K562 (cell line): Measurements from ENCODE around the gene RAMACL. TPM values are rescaled to one million over a fixed set of nuclear protein-coding genes. Genes with fewer than 3 reads are reported as not detected.

ENCODE experiments used
- ATAC-seq: fragments of 200-7000 bp; cut with Tn5 transposase; 3 replicates; pipeline ENCODE4 v1.9.1; 2020; ENCODE audit warnings: moderate library complexity
- BruUV-seq: library from RNA; stranded (reverse); fragments of 400-500 nt; replicated peaks from 2 replicates; lab custom pipeline; 2021; lab: Mats Ljungman, UMichigan
- CTCF ChIA-PET: fragments of 300-600 bp; formaldehyde crosslinking; extraction: SDS; loops from one replicate; lab custom pipeline; 2021; ENCODE audit warnings: low intra/inter-chr PET ratio; lab: Yijun Ruan, JAX
- POLR2A ChIA-PET: fragments of 300-600, 350-650 bp; sonication (Branson Sonifier 250); formaldehyde crosslinking; extraction: SDS; loops from one replicate; lab custom pipeline; 2021; ENCODE audit warnings: antibody characterized with exemption, inconsistent platforms; lab: Yijun Ruan, JAX
- DNase-seq, 4 experiments: peaks; one replicate each; pipeline versions ENCODE4 v3.0.0 to v3.0.0-alpha.2; 2011 to 2018; ENCODE audit warnings: low spot score in 3 of 4, mixed read lengths in 3 of 4; ENCODE audit errors: extremely low read depth in 1 of 4
- FAIRE-seq: peaks from 2 replicates; lab custom pipeline; 2011; peaks lifted over from hg19 to GRCh38; lab: Jason Lieb, UNC
- H2AFZ ChIP-seq: 2 replicates; pipeline ENCODE4 v1.6.0; 2011; ENCODE audit warnings: low read depth, low read length, control low read depth, inconsistent platforms
- H3K27ac ChIP-seq: fragments of 200-600 bp; 3 replicates; pipeline ENCODE4 v1.8.0; 2011; ENCODE audit warnings: low read depth, mild to moderate bottlenecking, control low read depth, inconsistent platforms, low read length, moderate library complexity, mixed read lengths; ENCODE audit errors: extremely low read depth
- H3K27me3 ChIP-seq, 2 experiments: fragments of 300-600 bp in 1 of 2; 2 replicates in 1 of 2; 3 replicates in 1 of 2; pipeline versions ENCODE4 v1.6.0 to v1.8.0; 2011; ENCODE audit warnings: inconsistent platforms in 2 of 2, low read length in 2 of 2, mild to moderate bottlenecking in 1 of 2, mixed read lengths in 1 of 2, moderate library complexity in 1 of 2; ENCODE audit not compliant: control insufficient read depth in 2 of 2, insufficient read depth in 2 of 2
- H3K36me3 ChIP-seq: fragments of 300-600 bp; 3 replicates; pipeline ENCODE4 v1.8.0; 2011; ENCODE audit warnings: mild to moderate bottlenecking, low read length, inconsistent platforms; ENCODE audit not compliant: control insufficient read depth, insufficient read depth
- H3K4me1 ChIP-seq, 2 experiments: fragments of 200-600 bp in 1 of 2; replicated peaks in 1 of 2; 2 replicates in 1 of 2; 3 replicates in 1 of 2; pipeline versions ENCODE4 v1.5.1 to v1.8.0; 2011; ENCODE audit warnings: inconsistent platforms in 2 of 2, low read length in 2 of 2, mild to moderate bottlenecking in 1 of 2, mixed read lengths in 1 of 2, moderate library complexity in 1 of 2; ENCODE audit not compliant: control insufficient read depth in 2 of 2, insufficient read depth in 2 of 2
- H3K4me2 ChIP-seq: 2 replicates; pipeline ENCODE4 v1.6.1; 2011; ENCODE audit warnings: low read length, control low read depth, inconsistent platforms, mixed read lengths; ENCODE audit not compliant: insufficient read depth
- H3K4me3 ChIP-seq: fragments of 200-600 bp; sonication (generic), shearing (Covaris generic); 2 replicates; pipeline ENCODE4 v1.5.1; 2016; ENCODE audit warnings: control low read depth, inconsistent platforms
- H3K79me2 ChIP-seq: fragments of 200-600 bp; 3 replicates; pipeline ENCODE4 v1.8.0; 2011; ENCODE audit warnings: low read length, inconsistent platforms; ENCODE audit not compliant: control insufficient read depth, insufficient read depth
- H3K9ac ChIP-seq, 2 experiments: 2 replicates each; pipeline versions ENCODE4 v1.6.0 to v1.6.1; 2011; ENCODE audit warnings: low read depth in 2 of 2, low read length in 2 of 2, control low read depth in 1 of 2, inconsistent platforms in 1 of 2, mild to moderate bottlenecking in 1 of 2, mixed read lengths in 1 of 2; ENCODE audit not compliant: insufficient read depth in 1 of 2
- H3K9me1 ChIP-seq: one replicate; pipeline ENCODE4 v1.6.0; 2011; ENCODE audit warnings: inconsistent platforms, mild to moderate bottlenecking, low read length, moderate library complexity; ENCODE audit not compliant: control insufficient read depth, insufficient read depth
- H3K9me3 ChIP-seq: replicated peaks from 2 replicates; pipeline ENCODE4 v1.5.1; 2011; ENCODE audit warnings: low read depth, low read length, inconsistent platforms; ENCODE audit not compliant: control insufficient read depth, insufficient read depth
- H4K20me1 ChIP-seq: replicated peaks from 2 replicates; pipeline ENCODE4 v1.6.1; 2011; ENCODE audit warnings: low read length, inconsistent platforms, mixed read lengths; ENCODE audit not compliant: control insufficient read depth, insufficient read depth
- ETV1 ChIP-seq: fragments of 450-650 bp; conservative IDR thresholded peaks from 2 replicates; pipeline ENCODE4 v1.6.1; 2016; ENCODE audit warnings: missing genetic modification characterization, control low read depth, low read depth, missing compliant biosample characterization
- NFIX ChIP-seq: fragments of 250-450 bp; sonication (Bioruptor Pico); IDR thresholded peaks from 2 replicates; pipeline ENCODE4 v1.4.0; 2020; ENCODE audit warnings: low read depth, mild to moderate bottlenecking, moderate library complexity
- PTRF ChIP-seq: fragments of 450-650 bp; IDR thresholded peaks from 2 replicates; pipeline ENCODE4 v1.6.1; 2016; ENCODE audit warnings: mild to moderate bottlenecking, missing genetic modification characterization, missing compliant biosample characterization
- SIX5 ChIP-seq, 2 experiments: IDR thresholded peaks; 2 replicates each; pipeline ENCODE4 v1.6.1; 2011; ENCODE audit warnings: low read length in 2 of 2, borderline replicate concordance in 1 of 2, low read depth in 1 of 2, mild to moderate bottlenecking in 1 of 2, moderate library complexity in 1 of 2; ENCODE audit not compliant: insufficient read depth in 1 of 2
- SMARCA4 ChIP-seq: fragments of 450-650 bp; IDR thresholded peaks from 2 replicates; pipeline ENCODE4 v1.6.1; 2016
- USF1 ChIP-seq: sonication (generic); formaldehyde crosslinking; IDR thresholded peaks from 2 replicates; pipeline ENCODE4 v1.9.0; 2022; ENCODE audit warnings: mild to moderate bottlenecking, missing genetic modification reagents
- ZNF217 ChIP-seq: sonication (generic); formaldehyde crosslinking; IDR thresholded peaks from 2 replicates; pipeline ENCODE4 v1.8.0; 2022; ENCODE audit warnings: mild to moderate bottlenecking, missing genetic modification reagents
- WGBS: fragments of 100-300 bp; shearing (Covaris generic); methylation state at CpG from one replicate; pipeline ENCODE4 v1.1.6; 2016; ENCODE audit warnings: low coverage, mixed read lengths; ENCODE audit not compliant: insufficient coverage; ENCODE audit errors: missing lambda C conversion rate; 5-methylcytosine and 5-hydroxymethylcytosine counted together
- in situ Hi-C: fragments of 300-500 bp; cut with MboI; formaldehyde crosslinking; loops from 4 replicates; pipeline ENCODE4 v1.15.0; 2018; ENCODE audit warnings: inconsistent platforms, mixed read lengths
- intact Hi-C: fragments of 100-400 bp; cut with micrococcal nuclease; formaldehyde crosslinking; loops from 2 replicates; pipeline ENCODE4 v1.14.2; 2022
- polyA plus RNA-seq, 8 experiments: library from polyadenylated mRNA; depleted of rRNA in 4 of 8; stranded (reverse) in 5 of 8; unstranded in 3 of 8; fragments of >200 nt; fragmentation: Nextera tagmentation in 2 of 8; fragmentation: Illumina TruSeq in 1 of 8; extraction: Ambion mirVana in 2 of 8; extraction: Trizol in 1 of 8; gene quantifications; 2 replicates each; pipeline versions ENCODE4 v1.2.1 to v1.2.3, GENCODE V29; 2011 to 2014; ENCODE audit warnings: inconsistent platforms in 1 of 8, missing spikeins in 1 of 8
- total RNA-seq, 7 experiments: library from RNA; depleted of rRNA in 6 of 7; stranded (reverse); fragments of >200 nt in 6 of 7; fragmentation: Illumina TruSeq in 2 of 7; extraction: Trizol in 2 of 7; gene quantifications; 2 replicates each; pipeline versions ENCODE4 v1.2.1 to v1.2.3, GENCODE V29; 2011 to 2021; ENCODE audit warnings: low replicate concordance in 1 of 7

RAMACL gene
- total and polyA plus RNA-seq, 9 of the 15 experiments (the other 6 are each of a cell fraction or from before 2014, with no cell fraction given), result 0.11 to 1.7 (median 0.41) TPM; not detected in 1

GRCh38 chr6:166625356-166625755 lies 38.9 kb upstream of the RAMACL start:
- intact Hi-C loops (no loop called here), in situ Hi-C loops (no loop called here)
- H2AFZ ChIP-seq, result no peak overlapping the region
- ChIA-PET POLR2A (interaction anchor here (1.0 kb wide), 1 partner anchor 114 kb away, joined by 3 read pairs; no protein-coding TSS in a partner anchor), CTCF (no interaction called here)
- no peak for FAIRE-seq
- peaks cover 12 to 41% of the 10 kb centered on the region in 2 experiments; a peak in 4 of 5 replicates for H3K27me3 ChIP-seq
- H3K9me1 ChIP-seq, result no peaks in the 10 kb centered on the region
- H4K20me1 ChIP-seq, result no peaks in the 10 kb centered on the region
- H3K79me2 ChIP-seq, result no peaks in the 10 kb centered on the region
- no peaks in the 10 kb centered on the region for H3K36me3 ChIP-seq
- DNase-seq, result no peak
- H3K4me1 ChIP-seq, result peaks cover 2 to 24% of the 10 kb centered on the region in 2 experiments; a peak in 2 of 5 replicates
- no peak overlapping the region for H3K27ac ChIP-seq
- ATAC-seq, result no peak
- H3K9ac ChIP-seq, result no peak overlapping the region
- BruUV-seq, result no TSS peak
- no peaks in the 10 kb centered on the region for H3K9me3 ChIP-seq
- 3% methylated on average over 5 of the region's 5 CpGs for WGBS
- no peak for TF ChIP-seq ETV1 (tag)
- no peak for TF ChIP-seq ZNF217
- TF ChIP-seq SMARCA4, result no peak
- no peak for TF ChIP-seq SIX5 (IDR thresholded peaks at IDR 0.05; ENCODE audit: borderline replicate concordance in 1 of 2, insufficient read depth in 1 of 2, low read depth in 1 of 2, low read length in 2 of 2)
- TF ChIP-seq NFIX, result no peak
- no peak for TF ChIP-seq USF1
- no peak for TF ChIP-seq PTRF
- H3K4me3 ChIP-seq, result no peak overlapping the region
- no peak overlapping the region for H3K4me2 ChIP-seq
